Gastroesophageal sphincter (tissue), 3 donors: Measurements from ENCODE around the gene CFAP410.

Source experiments
- CTCF ChIP-seq, 4 experiments: fragments of 200-600 bp in 2 of 4; fragments of 450-650 bp in 2 of 4; sonication (generic) in 1 of 4; IDR thresholded peaks; one replicate each; pipeline ENCODE4 v1.5.1; 2017 to 2019; ENCODE audit warnings: antibody characterized with exemption in 4 of 4, mild to moderate bottlenecking in 2 of 4, moderate library complexity in 2 of 4
- EP300 ChIP-seq: sonication (generic); formaldehyde crosslinking; IDR thresholded peaks from one replicate; pipeline ENCODE4 v1.6.1; 2017; ENCODE audit warnings: antibody characterized with exemption, mild to moderate bottlenecking
- POLR2A ChIP-seq, 2 donors: fragments of 450-650 bp; IDR thresholded peaks; one replicate each; pipeline ENCODE4 v1.6.1; 2017; ENCODE audit warnings: antibody characterized with exemption in 2 of 2, mild to moderate bottlenecking in 2 of 2, moderate library complexity in 1 of 2
- POLR2AphosphoS5 ChIP-seq: sonication (generic); formaldehyde crosslinking; IDR thresholded peaks from one replicate; pipeline ENCODE4 v1.6.1; 2017; ENCODE audit warnings: antibody characterized with exemption

GRCh38 chr21:44328242-44328895, 10.8 kb downstream of the CFAP410 start:
- TF ChIP-seq CTCF (IDR thresholded peaks at IDR 0.05) (no peak), EP300 (no peak), POLR2A (IDR thresholded peaks at IDR 0.05) (no peak), POLR2AphosphoS5 (no peak)
